NCI-H510A (cell line): Measurements from ENCODE around the gene FGGY.

ENCODE experiments used
- DNase-seq: peaks from one replicate; lab custom pipeline; 2025; lab: John Stamatoyannopoulos, UW

FGGY gene

DNA sequence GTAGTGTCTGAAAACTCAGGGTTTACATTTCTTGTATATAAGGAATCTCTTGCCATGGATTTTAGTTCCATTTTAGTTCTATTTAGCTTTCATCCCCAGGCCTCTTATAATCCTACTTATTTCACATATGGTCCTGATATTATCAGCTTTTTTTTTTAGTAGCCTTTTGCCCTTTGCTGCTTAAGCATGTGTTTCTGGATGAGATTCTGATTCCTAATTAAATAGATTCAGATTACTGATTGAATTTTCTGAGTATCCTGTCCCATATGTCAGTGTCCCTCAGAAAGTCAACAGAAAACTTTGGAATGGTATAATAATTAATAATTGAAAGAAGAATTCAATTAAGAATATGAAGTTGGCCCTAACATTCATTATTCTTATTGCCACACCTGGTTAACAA, 383.1 kb downstream of the FGGY start:
- DNase-seq: no peak

DNA sequence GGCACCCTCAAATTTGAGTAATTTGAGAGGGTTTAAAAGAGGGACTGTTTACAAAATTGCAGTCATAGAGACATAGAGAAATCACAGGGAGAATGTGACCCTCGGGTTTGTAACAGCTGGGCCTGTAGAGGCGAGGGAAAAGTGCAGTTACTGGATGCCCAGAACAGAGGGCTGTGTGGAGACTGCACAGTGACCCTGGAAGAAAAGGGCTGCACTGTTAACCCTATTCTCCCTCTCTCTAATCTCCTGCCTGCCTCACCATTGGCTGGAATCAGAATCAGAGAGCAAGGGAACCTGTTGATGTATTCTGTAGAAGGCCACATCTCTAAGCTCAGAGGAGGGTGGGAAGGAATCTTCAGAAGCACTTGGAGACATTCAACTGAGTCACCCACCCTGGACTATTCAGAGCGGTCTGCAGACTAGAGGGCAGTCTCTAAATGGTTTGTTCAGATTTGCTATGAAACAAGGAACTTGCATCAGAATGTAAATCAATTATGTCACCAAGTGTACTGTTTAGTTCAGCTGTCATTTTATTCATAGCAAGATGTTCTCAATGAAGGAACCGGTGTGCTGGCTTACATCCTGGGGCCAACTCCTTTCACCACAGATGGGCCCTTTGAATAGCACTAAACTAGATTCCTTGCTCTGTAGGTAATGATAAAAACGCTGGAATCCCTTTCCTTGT, 385.6 kb downstream of the FGGY start:
- DNase-seq: no peak

DNA sequence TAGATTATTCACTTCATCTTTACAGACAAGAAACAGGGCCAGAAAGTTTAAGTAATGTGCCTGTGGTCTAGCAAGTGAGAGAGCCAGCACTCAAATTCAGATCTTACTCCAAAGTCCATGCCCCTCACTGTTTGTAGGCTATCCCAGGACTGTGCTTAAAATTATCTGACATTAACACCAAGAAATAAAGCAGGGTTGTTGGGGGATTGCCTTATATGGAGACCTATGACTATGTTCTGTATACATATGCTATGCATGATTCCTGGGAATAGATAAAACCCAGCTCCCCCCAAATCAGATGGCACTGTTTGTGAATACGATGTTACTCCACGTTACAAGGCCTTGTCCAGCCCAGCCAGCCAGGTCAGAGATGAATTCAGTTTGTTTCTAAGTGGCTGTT, 386.3 kb downstream of the FGGY start:
- no peak for DNase-seq

DNA sequence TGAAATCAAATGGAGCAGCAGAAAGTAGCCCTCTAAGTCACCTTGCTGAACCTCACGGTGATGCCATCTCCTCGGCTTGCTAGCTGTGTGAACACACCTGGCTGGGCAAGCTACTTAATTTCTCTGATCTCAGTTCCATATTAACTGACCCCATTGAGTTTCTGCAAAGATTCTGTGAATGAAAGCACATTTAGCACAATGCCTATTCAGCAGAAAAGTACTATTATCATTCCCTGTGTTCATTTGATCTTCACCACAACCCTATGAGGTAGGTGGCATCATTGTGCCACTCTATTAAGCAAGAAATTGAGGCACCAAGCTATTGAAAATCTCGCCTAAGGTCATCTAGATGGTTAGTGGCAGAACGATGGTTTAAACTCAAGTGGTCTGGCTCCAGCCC, 387.8 kb downstream of the FGGY start:
- DNase-seq: no peak

DNA sequence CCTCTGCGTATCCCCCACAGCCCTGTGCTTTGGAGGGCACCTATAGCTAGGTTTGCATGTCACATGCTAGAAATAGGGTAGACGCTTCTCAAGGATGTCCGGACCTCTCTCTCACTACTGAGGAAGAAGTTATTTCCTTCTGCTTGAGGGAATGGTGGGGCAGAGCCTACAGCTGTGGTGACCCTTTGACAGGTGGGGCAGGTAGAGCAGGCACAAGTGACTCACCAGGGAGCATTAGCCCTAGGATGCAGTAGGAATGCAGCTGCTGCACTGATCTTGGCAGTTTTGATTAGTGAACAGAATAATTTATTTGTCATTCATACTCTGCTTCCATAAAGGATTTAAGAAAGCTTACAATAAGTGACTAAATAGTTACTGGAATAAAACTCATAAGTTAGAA, 388.2 kb downstream of the FGGY start:
- no peak for DNase-seq

DNA sequence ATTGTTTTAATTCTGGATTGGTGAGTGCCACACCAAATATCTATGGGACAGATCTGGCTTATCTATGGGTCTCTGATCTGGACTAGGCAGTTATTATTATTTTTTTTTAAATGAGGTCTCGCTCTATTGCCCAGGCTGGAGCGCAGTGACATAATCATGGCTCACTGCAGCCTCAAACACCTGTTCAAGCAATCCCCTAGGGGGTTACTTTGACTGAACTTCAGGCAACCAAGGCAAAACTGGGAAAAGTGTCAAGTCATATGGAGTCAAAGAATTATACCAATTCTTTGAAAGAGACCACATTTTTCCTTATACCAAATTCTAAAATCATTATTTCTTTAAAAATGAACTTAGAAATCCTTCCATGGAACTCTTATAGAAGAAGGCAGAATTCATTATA, 388.8 kb downstream of the FGGY start:
- no peak for DNase-seq

DNA sequence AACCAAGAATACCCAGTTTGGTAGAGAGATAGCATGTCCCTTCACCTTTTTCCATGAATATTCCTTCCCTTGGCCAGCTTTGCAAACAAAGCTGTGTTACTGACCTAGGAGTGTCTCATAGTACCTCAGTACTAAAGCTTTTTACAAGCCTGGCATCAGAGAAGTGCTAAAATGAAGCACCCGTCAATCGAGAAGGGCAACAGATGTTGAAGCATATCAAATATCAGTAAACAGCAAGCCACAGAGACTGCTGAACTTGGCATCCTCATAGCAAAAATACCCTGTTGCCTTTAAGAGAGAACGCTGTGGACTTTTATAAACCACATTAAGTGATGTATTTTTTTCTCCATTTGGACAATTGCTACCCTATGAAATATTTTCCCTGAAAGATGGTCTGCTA, 389.3 kb downstream of the FGGY start:
- DNase-seq: peak; percentile 77

DNA sequence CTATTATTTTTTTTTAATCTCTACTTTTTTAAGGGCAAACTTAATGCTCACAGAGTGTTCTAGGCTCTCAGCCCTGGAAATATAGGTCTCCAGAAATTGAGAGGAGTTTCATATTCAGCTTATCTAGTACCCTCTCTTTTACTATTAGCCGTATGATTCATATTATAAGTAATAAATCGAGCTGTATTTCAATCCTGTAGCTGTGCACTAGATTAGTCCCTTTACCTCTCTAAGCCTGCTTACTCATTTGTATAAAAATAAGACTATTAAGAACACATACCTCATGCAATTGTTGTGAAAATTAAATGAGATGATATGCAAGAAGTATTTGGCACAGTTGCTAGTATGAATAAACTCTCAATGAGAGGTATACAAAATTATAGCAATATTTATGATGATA, 389.7 kb downstream of the FGGY start:
- DNase-seq: no peak

DNA sequence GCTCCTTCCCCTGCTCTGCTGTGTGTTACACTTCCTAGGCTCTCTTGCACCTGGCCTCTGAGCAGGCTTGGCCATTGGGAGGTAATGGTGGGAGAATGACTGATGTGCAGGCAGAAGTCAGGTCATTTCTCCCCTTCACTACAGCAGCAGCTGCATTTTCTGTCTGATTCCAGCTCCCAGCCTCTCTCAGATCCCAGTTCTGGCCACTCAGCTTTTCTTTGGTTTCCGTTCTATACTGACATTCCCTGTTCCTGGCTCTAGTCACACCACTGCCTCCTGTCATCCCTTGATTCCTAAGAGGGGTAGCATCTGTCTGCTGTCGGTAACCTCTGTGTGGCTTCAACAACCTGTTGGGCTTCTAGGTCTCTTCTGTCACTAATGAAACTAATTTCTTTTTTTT, 390.2 kb downstream of the FGGY start:
- DNase-seq: peak; percentile 54

DNA sequence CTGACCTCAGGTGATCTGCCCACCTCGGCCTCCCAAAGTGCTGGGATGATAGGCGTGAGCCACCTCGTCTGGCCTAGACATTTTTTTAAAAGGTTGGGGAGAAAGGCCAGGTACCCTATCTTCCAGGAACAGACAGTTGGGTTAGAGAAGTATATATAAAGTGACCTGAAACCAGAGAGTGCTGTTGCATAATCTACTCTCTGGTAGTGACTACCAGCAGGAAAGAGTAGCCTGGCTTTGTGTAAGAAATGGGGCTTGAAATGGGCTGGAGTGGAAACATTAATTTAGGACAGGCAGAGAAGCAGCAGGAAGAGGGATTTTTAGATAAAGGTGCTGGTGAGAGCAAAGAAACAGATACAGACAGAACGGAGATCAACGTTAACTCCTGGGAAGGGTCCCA, 392.1 kb downstream of the FGGY start:
- DNase-seq: no peak

DNA sequence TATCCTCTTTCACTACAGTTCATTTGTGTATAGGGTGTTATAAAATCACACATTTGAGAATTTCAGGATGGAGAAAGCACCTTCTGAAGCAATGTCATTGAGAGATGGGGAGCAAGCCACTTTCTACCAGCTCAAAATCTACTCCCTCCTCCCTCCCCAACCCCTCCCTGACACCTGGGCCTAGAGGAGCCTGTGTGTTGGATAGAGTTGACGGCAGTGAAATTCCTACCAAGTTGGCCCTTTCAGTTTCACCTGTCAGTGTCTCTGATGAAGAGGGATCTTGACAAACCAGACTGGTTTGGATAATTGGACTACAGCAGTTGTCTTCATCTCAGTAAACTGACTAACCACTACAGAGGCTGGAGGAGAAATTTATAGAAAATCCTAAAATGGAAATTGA, 392.8 kb downstream of the FGGY start:
- DNase-seq: peak; percentile 66

DNA sequence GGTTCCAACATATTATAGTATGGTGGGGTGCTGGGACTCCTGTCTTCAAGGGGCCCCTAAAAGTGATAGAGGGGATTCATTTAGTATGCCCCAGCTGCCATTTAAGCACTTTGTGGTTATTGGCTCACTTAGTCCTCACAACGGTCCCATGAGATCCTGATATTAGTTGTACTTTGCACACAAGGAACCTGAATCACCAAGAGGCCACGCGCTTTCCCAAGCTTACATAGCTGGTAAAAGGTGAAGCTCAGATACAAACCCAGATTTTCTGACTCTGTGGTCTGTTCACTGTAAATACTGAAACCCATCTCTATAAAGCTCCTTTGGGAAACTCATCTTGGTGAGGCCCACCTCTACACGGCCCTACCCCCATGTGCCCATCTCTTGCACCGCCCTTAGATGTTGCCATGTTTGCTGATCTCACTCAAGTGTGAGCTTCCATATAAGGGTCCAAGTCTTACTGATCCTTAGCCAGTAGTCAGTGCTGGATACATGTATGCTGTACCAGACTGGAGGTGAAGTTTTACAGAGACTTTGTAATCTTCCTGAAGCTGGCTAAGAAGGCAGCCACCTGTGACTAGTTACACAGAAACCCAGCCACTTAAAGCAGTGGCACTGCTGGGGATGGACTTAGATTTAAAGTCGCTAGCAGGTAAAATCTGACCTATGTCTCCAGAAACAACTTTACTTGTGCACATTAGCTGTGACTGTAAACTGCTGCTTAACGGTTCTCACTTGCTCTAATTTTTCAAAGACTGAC, 393.5 kb downstream of the FGGY start:
- no peak for DNase-seq

DNA sequence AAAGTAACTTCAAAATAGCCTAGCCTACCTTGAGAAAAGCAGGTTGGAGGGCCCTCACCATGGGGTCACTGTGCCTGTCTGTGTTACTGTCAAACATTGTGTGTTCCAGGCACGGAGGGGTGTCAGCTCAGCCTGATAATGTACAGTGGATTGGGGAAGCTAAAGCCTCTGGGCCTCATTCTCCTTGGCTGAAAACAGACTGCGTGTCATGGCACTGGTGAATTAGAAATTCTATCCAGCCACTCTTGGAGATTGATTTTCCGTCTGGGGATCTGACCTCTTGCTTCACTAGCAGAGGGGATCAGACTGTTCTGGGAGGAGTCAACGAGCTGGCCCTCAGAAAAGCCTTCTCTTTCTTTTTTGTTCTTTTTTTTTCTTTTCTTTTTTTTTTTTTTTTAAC, 394.4 kb downstream of the FGGY start:
- DNase-seq: no peak

DNA sequence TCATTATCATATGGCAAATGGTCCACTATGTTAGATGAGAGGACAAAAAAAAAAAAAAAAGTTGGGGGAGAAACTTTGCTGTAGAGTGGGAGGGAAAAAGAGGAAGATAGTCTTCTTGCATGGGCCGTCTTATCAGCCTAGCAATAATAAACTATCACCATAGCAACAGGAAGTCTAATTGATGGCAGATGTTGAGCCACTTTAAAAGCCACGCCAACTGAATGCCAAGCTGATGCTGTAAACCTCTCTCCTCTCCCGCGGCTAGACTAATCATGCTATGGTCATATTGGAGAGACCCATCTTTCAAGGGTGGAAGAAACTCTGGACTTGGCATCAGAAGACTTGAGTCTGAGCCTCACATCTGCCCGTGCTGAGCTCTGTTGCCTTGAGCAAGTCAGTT, 395.7 kb downstream of the FGGY start:
- peak; percentile 57 for DNase-seq

DNA sequence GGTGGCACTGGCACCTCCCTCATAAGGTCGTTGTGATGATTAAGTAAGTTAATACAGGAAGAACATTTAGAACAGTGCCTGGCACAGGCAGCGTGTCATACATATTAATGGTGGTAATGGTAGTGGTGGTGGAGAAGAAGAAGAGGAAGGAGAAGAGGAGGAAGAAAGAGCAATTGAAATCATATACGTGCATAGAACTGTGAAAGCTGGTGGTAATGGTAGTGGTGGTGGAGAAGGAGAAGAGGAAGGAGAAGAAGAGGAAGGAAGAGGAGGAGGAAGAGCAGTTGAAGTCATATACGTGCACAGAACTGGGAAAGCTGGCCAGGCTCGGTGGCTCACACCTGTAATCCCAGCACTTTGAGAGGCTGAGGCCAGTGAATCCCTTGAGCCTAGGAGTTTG, 396.5 kb downstream of the FGGY start:
- DNase-seq: no peak

DNA sequence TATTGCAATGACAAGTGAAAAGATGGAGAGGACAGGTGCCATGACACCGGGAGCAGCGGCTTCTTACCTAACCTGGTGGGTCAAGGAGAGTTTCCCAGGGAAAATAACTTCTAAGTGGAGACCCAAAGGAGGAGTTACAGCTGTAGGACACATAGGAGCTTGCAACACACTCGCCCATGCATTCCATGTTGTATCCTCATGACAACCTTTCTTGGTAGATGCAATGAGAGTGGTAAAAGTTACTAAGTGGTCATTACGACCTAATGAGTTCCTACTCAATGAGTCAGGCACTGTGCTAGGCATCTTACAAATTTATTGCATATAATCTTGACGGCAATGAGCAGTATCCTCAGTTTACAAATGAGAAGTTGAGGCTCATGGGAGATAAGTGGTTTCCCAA, 398.4 kb downstream of the FGGY start:
- no peak for DNase-seq

DNA sequence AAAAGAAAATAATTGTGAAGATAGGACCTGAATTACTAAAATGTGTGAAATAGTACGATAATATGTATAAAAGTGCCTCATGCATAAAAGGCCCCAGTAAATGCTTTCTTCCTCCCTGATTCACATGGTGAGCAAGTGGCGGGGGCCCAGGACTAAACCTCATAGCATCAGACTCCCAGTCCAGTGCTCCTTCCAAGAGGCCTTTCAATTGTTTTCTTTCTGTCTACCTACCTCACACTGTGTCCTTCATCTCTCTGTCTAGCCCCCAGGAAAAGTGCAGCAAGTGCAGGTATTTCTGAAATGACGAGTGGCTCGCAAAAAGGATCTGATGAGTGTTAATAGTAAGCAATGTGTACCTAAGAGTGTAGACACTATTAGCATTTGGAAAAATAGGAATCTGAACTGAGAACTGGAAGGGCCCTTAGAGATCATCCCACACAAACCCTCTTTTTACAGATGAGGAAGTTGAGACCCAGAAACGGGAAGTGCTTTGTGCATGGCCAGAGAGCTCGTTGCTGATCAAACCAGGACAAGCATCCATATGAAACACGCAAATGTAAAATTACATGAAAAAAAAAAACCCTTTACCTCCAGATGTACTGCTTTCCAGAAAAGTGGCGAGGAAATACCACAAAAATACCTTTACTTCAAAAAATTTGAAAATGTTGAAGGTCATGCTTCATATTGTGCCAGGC, 399.7 kb downstream of the FGGY start:
- no peak for DNase-seq

DNA sequence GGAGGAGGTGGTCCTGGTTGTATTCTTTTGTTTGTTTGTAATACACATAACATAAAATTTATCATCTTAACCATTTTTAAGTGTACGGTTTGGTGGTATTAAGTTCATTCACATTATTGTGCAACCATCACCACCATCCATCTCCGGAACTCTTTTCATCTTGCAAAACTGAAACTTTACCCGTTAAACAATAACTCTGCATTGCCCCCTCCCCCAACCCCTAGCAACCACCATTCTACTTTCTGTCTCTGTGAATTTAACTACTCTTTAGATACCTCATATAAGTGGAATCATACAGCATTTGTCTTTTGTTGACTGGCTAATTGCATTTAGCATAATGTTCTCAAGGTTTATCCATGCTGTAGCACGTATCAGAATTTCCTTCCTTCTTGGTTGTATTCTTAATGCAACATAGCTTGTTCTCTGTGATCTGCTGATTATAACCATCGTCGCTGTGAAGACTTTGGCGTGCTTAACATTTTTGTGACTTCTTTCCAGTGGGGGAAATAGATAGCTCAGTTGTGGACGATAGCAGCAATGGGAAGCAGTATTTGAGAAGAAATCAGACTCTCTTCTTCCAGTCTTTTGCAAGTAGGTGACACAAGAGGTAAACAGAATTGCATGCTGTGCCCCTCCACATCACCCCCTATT, 400.4 kb downstream of the FGGY start:
- DNase-seq: no peak

DNA sequence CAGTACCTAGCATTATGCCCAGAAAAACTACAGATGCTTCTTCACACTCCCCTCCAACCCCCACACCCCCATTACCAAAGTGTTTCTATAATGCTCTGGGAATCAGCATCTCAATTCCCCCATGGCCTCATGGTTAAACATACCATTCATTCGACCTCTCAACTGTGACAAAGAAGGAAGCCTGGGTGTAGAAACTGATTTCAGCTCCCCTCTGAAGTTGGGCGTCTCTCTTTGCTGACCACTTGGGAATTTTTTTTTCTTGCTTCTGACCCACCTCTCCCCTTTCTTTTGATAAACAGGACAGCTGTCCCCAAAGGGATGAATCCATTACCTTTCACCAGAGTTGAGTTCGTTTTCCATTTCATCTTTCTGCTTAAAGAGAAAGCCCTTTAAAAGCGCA, 401.5 kb downstream of the FGGY start:
- no peak for DNase-seq

DNA sequence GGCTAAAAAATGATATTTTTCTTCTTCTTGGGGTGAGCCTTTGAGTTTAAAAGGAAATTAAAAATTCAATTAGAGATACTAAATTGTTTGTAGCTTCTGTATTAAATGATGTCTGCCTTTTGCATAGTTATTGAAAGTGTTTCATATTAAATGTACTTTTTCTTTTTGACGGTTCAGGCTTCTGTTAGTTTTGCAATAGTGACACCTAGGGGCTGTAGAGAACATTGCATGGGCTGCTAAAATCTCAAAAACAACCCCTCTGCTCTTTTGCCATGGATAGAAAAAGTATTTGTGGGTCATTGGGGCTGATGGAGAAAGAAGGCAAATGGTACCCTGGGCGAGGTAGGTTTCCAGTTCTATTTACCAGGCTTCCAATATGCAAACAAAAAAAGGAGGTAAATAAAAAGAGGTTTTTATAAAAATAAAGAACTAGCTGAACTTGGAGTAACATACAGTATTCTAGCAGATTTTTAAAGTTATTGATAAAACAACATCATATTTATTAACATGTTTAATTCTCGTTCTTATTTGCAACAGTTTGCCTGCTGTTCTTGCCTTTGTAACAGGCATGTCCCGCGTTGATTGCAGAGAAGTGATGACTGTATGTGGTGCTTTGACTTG, 402.4 kb downstream of the FGGY start:
- DNase-seq: no peak

DNA sequence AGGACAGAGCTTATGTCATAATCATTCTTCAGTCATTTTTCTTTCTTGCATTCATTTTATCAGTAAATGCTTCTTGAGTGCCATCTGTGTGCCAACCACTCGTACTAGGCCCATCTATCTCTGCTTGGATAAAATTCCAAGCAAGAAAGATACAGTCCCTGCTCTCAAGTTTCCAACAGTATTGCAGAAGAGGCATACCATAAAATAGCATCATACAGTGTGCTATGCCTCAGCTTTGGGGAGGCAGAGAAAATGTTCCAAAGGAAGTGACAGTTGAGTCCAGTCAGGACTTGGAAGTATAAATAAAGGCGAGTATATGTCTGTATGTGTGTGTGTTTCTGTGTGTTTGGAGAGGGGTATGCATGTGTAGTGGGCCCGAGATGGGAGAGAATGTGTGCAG, 404.5 kb downstream of the FGGY start:
- DNase-seq: no peak

DNA sequence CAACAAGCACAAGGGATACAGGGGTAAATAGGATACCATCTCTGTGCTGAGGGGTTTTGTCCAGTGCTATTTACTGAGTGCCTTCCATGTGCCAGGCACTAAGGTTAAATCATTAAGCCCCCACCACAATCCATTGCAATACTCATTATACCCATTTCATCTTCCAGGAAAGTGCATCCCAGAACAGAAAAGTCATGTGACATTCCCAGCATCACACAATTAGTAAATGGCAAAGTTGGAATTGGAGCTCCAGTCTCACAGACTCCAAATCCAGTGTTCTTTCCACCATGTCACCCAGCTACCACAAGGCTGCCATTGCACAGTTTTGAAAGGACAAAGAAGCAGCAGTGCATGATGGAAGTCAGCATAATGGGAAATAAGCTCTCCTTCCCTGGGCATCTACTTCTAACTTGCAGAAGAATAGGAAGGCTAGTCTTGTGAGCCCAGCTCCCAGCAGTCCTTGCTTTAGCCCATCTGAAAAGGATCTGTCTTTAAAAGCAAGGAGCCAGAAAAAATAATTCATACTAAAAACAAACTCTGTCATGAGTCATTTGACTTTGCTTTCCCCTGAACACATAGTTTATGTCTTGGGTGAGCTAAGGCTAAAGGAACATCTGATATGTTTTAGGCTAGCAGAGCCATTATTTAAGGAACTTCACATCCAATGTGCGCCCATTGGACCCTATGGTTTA, 406.5 kb downstream of the FGGY start:
- DNase-seq: no peak
